ENCODE measurements around the gene SSR3. TPM values are rescaled to one million over a fixed set of nuclear protein-coding genes. Genes with fewer than 3 reads are reported as not detected.

Gene SSR3
- polyA plus RNA-seq, 2 donors = 53.7 to 73.2 TPM

DNA sequence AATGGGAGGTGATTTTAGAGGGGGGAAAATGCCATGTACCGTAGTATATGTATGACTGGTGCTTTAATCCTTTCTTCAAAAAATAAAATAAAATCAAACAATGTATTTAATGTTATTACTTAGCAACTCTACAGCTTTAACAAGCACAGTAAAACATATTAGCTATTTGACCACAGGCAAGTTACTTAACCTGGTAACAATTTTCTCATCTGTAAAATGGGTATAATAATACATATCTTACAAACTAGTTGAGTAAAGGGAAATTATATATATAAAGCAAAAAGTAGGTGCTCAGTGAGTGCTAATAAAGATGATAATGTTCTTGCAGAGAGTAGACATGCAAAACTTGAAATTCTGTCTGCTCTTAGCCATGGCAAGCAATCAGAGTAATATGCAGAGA lies 27.9 kb downstream of the SSR3 start:
- 99 to 100% methylated on average over 1 of the region's 1 CpG for WGBS, 2 donors
- Histone ChIP-seq H3K4me3 (ENCODE audit: low read depth in 1 of 2, low read length in 2 of 2) (no peak overlapping the region), H3K27ac (ENCODE audit: low read depth in 2 of 2, low read length in 1 of 2) (no peak overlapping the region), H3K27me3 (ENCODE audit: control insufficient read depth in 1 of 2, insufficient read depth in 2 of 2, low read length in 2 of 2) (no peaks in the 10 kb centered on the region), H3K9me3 (ENCODE audit: control insufficient read depth in 2 of 2, insufficient read depth in 1 of 2, low read depth in 1 of 2, low read length in 1 of 2) (no peaks in the 10 kb centered on the region), H3K36me3 (ENCODE audit: control insufficient read depth in 2 of 2, insufficient read depth in 2 of 2, low read length in 1 of 2) (no peaks in the 10 kb centered on the region), H3K4me1 (ENCODE audit: control insufficient read depth in 2 of 2, insufficient read depth in 2 of 2, low read length in 1 of 2) (no peaks in the 10 kb centered on the region)

DNA sequence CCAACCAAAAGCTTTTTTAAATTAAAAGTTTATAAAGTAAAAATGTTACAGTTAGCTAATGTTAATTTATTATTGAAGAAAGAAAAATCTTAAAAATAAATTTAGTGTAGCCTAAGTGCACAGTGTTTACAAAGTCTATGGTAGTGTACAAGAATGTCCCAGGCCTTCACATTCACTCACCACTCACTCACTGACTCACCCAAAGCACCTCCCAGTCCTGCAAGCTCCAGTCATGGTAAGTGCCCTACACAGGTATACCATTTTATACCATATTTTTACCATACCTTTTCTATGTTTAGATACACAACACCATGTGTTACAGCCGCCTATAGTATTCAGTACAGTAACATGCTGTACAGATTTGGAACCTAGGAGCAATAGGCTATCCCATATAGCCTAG lies 29.1 kb downstream of the SSR3 start:
- WGBS, 2 donors = 95 to 97% methylated on average over 1 of the region's 1 CpG
- Histone ChIP-seq H3K4me3 (ENCODE audit: low read depth in 1 of 2, low read length in 2 of 2) (no peak overlapping the region), H3K27ac (ENCODE audit: low read depth in 2 of 2, low read length in 1 of 2) (no peak overlapping the region), H3K4me1 (ENCODE audit: control insufficient read depth in 2 of 2, insufficient read depth in 2 of 2, low read length in 1 of 2) (no peaks in the 10 kb centered on the region), H3K9me3 (ENCODE audit: control insufficient read depth in 2 of 2, insufficient read depth in 1 of 2, low read depth in 1 of 2, low read length in 1 of 2) (no peaks in the 10 kb centered on the region), H3K27me3 (ENCODE audit: control insufficient read depth in 1 of 2, insufficient read depth in 2 of 2, low read length in 2 of 2) (no peaks in the 10 kb centered on the region), H3K36me3 (ENCODE audit: control insufficient read depth in 2 of 2, insufficient read depth in 2 of 2, low read length in 1 of 2) (no peaks in the 10 kb centered on the region)

DNA sequence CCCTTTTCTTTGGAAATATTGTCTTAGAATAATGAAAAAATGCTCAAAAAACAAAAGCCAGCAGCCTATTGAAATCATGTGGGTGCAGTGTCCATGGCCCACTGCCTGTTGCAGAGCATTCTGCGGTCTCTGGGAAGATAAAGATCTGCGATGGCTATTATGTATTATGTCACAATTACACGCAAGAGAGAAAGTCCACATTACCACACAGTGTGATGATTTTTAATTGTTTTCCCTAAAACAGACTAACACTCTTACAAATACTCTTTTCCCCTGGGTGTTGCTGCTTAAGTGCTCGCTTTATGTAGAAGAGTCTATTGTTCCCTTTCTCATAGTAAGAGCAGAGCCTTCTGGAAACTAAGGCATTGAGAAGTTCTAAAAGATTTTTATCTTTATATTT lies 32.2 kb downstream of the SSR3 start:
- Histone ChIP-seq H3K9me3 (ENCODE audit: control insufficient read depth in 2 of 2, insufficient read depth in 1 of 2, low read depth in 1 of 2, low read length in 1 of 2) (no peaks in the 10 kb centered on the region), H3K27ac (ENCODE audit: low read depth in 2 of 2, low read length in 1 of 2) (no peak overlapping the region), H3K27me3 (ENCODE audit: control insufficient read depth in 1 of 2, insufficient read depth in 2 of 2, low read length in 2 of 2) (no peaks in the 10 kb centered on the region), H3K4me1 (ENCODE audit: control insufficient read depth in 2 of 2, insufficient read depth in 2 of 2, low read length in 1 of 2) (no peaks in the 10 kb centered on the region), H3K36me3 (ENCODE audit: control insufficient read depth in 2 of 2, insufficient read depth in 2 of 2, low read length in 1 of 2) (no peaks in the 10 kb centered on the region), H3K4me3 (ENCODE audit: low read depth in 1 of 2, low read length in 2 of 2) (no peak overlapping the region)
- 87 to 89% methylated on average over 4 of the region's 4 CpGs for whole genome bisulfite sequencing, 2 donors

DNA sequence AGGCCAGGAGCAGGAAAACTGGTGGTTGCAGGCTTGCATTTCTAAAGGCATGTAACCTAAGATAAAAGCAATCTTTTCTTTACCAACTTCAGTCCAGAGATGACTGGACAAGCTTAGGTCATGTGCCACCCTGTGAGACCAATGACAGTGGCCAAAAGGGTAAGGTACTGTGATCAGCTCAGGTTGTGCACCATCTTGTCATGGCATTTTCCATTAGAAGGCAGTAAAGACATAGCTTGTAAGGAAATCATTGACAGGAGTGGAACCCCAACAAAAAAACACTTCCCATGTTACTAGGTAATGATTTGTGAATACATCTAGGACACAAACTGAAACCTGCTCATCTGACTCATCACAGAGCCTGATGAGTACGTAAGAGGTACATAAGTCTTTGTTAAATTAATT lies 35.2 kb downstream of the SSR3 start:
- Histone ChIP-seq H3K27ac (ENCODE audit: low read depth in 2 of 2, low read length in 1 of 2) (no peak overlapping the region), H3K9me3 (ENCODE audit: control insufficient read depth in 2 of 2, insufficient read depth in 1 of 2, low read depth in 1 of 2, low read length in 1 of 2) (no peaks in the 10 kb centered on the region)
- WGBS, 2 donors = 82% methylated on average over 1 of the region's 1 CpG

DNA sequence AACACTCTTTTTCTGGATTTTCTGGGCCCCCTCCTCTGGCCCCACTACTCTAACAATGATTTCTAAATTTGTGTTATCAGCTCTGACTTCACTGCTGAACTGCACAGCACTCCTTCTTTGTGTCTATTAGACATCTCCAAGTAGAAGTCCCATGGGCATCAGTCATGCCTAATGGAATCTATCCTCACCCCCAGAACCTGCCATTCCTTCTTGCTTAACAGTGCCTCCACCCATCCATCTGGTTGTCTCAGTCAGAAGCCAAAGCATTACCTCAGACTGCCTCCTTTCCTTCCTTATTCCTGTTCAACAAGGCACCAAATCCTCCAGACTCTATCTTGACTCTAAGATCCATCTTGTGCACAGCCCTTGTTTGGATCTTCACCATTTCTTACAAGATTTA lies 36.2 kb downstream of the SSR3 start:
- H3K36me3 ChIP-seq (ENCODE audit: control insufficient read depth in 2 of 2, insufficient read depth in 2 of 2, low read length in 1 of 2) = no peaks in the 10 kb centered on the region
- no peak overlapping the region for H3K27ac ChIP-seq (ENCODE audit: low read depth in 2 of 2, low read length in 1 of 2)
- no peaks in the 10 kb centered on the region for H3K4me1 ChIP-seq (ENCODE audit: control insufficient read depth in 2 of 2, insufficient read depth in 2 of 2, low read length in 1 of 2)
- no peaks in the 10 kb centered on the region for H3K9me3 ChIP-seq (ENCODE audit: control insufficient read depth in 2 of 2, insufficient read depth in 1 of 2, low read depth in 1 of 2, low read length in 1 of 2)
- H3K4me3 ChIP-seq (ENCODE audit: low read depth in 1 of 2, low read length in 2 of 2) = no peak overlapping the region
- H3K27me3 ChIP-seq (ENCODE audit: control insufficient read depth in 1 of 2, insufficient read depth in 2 of 2, low read length in 2 of 2) = no peaks in the 10 kb centered on the region

More for the DNA sequence above, 35.2 kb downstream of the SSR3 start:
- Histone ChIP-seq H3K4me1 (ENCODE audit: control insufficient read depth in 2 of 2, insufficient read depth in 2 of 2, low read length in 1 of 2) (no peaks in the 10 kb centered on the region), H3K36me3 (ENCODE audit: control insufficient read depth in 2 of 2, insufficient read depth in 2 of 2, low read length in 1 of 2) (no peaks in the 10 kb centered on the region), H3K4me3 (ENCODE audit: low read depth in 1 of 2, low read length in 2 of 2) (no peak overlapping the region), H3K27me3 (ENCODE audit: control insufficient read depth in 1 of 2, insufficient read depth in 2 of 2, low read length in 2 of 2) (no peaks in the 10 kb centered on the region)

DNA sequence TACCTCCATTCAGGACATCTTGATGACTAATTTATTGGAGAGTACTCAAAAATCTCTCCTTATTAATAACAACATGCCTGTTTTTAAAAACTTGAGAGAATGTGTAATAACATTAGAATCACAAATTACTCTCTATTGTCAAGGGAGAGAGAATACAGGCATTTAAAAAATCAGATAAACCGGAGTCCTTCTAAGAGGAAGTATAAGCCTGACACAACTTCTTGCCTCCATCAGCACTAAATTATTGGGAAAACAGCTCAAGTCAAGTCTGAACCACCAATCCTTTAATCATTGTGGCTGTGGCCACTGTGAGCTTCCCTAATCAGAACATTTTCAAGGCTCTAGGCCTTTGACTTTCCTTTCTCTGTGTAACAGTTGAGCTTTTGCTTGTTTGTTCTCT lies 38.0 kb downstream of the SSR3 start:
- H3K4me1 ChIP-seq (ENCODE audit: control insufficient read depth in 2 of 2, insufficient read depth in 2 of 2, low read length in 1 of 2) = no peaks in the 10 kb centered on the region
- H3K27me3 ChIP-seq (ENCODE audit: control insufficient read depth in 1 of 2, insufficient read depth in 2 of 2, low read length in 2 of 2) = no peaks in the 10 kb centered on the region
- WGBS, 2 donors = 60 to 71% methylated on average over 1 of the region's 1 CpG
- no peak overlapping the region for H3K4me3 ChIP-seq (ENCODE audit: low read depth in 1 of 2, low read length in 2 of 2)
- H3K9me3 ChIP-seq (ENCODE audit: control insufficient read depth in 2 of 2, insufficient read depth in 1 of 2, low read depth in 1 of 2, low read length in 1 of 2) = no peaks in the 10 kb centered on the region
- no peaks in the 10 kb centered on the region for H3K36me3 ChIP-seq (ENCODE audit: control insufficient read depth in 2 of 2, insufficient read depth in 2 of 2, low read length in 1 of 2)
- H3K27ac ChIP-seq (ENCODE audit: low read depth in 2 of 2, low read length in 1 of 2) = no peak overlapping the region

DNA sequence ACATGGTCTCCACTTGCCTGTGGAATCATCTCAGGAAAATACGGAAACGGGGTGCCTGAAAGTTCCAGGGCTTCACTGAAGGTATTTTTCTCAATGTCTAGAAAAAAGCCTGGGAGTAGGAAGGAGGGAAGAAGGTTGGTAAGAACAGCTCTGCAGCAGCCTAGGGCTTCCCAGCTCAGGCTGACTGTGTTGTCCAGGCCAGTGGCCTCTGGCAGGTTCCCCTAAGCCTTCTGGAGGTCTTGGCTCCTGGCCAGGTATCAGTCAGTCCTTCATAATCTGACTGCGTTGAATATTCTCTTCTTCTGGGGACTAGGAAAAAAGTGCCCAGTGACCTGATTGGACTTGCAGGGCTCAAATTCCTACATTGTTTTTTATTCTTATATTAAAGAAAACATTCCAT lies 38.6 kb downstream of the SSR3 start:
- 82% methylated on average over 3 of the region's 3 CpGs for WGBS, 2 donors
- Histone ChIP-seq H3K36me3 (ENCODE audit: control insufficient read depth in 2 of 2, insufficient read depth in 2 of 2, low read length in 1 of 2) (no peaks in the 10 kb centered on the region), H3K4me3 (ENCODE audit: low read depth in 1 of 2, low read length in 2 of 2) (no peak overlapping the region), H3K9me3 (ENCODE audit: control insufficient read depth in 2 of 2, insufficient read depth in 1 of 2, low read depth in 1 of 2, low read length in 1 of 2) (no peaks in the 10 kb centered on the region), H3K27ac (ENCODE audit: low read depth in 2 of 2, low read length in 1 of 2) (no peak overlapping the region), H3K4me1 (ENCODE audit: control insufficient read depth in 2 of 2, insufficient read depth in 2 of 2, low read length in 1 of 2) (no peaks in the 10 kb centered on the region), H3K27me3 (ENCODE audit: control insufficient read depth in 1 of 2, insufficient read depth in 2 of 2, low read length in 2 of 2) (no peaks in the 10 kb centered on the region)

DNA sequence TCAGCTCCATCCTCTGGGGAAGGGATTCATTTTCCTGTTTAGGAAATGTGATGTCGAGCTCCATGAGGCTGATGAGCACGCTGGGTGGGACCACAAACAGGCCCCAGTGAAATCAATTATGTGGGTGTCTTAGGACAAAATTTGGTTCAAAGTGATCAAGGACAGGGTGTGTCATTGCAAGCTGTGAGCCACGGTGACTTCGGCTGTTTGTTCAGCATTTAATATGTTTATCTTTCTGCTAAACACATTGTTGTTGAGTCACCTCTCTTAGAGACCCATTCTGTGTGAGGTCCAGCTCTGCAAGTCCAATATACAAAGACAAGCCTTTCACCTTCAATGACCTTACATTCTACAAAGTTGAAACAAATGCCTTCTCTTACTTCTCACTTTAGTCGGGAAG lies 41.3 kb downstream of the SSR3 start:
- no peaks in the 10 kb centered on the region for H3K9me3 ChIP-seq (ENCODE audit: control insufficient read depth in 2 of 2, insufficient read depth in 1 of 2, low read depth in 1 of 2, low read length in 1 of 2)
- no peak overlapping the region for H3K4me3 ChIP-seq (ENCODE audit: low read depth in 1 of 2, low read length in 2 of 2)
- no peaks in the 10 kb centered on the region for H3K4me1 ChIP-seq (ENCODE audit: control insufficient read depth in 2 of 2, insufficient read depth in 2 of 2, low read length in 1 of 2)
- H3K36me3 ChIP-seq (ENCODE audit: control insufficient read depth in 2 of 2, insufficient read depth in 2 of 2, low read length in 1 of 2) = no peaks in the 10 kb centered on the region
- WGBS, 2 donors = 57 to 59% methylated on average over 5 of the region's 5 CpGs
- no peaks in the 10 kb centered on the region for H3K27me3 ChIP-seq (ENCODE audit: control insufficient read depth in 1 of 2, insufficient read depth in 2 of 2, low read length in 2 of 2)
- no peak overlapping the region for H3K27ac ChIP-seq (ENCODE audit: low read depth in 2 of 2, low read length in 1 of 2)

DNA sequence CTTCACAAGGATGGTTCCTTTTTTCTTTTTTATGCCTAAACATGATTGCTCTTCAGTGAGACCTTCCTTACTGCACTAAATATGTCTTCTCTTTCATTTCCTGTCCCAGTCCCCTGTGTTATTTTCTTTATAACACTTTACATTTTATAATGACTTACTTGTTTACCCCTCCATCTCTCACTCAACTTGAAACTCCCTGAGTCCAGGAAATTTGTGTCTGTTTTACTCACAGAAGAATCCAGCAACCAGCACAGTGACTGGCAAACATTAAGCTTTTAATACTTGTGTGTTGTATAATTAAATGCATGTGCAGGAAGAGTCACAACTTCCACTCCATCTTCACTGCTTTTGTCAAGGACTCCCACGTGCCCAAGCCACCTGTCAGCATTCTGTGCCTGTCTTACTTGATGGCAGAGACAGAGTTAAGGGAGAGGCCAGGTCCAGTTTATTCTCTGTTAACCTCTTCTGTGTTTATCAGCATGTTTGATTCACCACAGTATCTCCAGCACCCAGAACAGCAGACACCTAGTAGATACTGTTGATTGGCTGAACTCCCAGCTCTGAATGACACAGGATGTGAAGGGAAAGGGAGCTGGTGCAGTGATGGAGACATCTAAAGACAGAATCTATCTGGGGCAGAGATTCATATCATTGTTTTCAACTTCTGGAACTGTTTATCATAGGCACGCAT lies 42.8 kb downstream of the SSR3 start:
- H3K27me3 ChIP-seq (ENCODE audit: control insufficient read depth in 1 of 2, insufficient read depth in 2 of 2, low read length in 2 of 2) = no peaks in the 10 kb centered on the region
- no peaks in the 10 kb centered on the region for H3K4me1 ChIP-seq (ENCODE audit: control insufficient read depth in 2 of 2, insufficient read depth in 2 of 2, low read length in 1 of 2)
- H3K4me3 ChIP-seq (ENCODE audit: low read depth in 1 of 2, low read length in 2 of 2) = no peak overlapping the region
- no peak overlapping the region for H3K27ac ChIP-seq (ENCODE audit: low read depth in 2 of 2, low read length in 1 of 2)
- H3K9me3 ChIP-seq (ENCODE audit: control insufficient read depth in 2 of 2, insufficient read depth in 1 of 2, low read depth in 1 of 2, low read length in 1 of 2) = no peaks in the 10 kb centered on the region
- WGBS, 2 donors = 61 to 66% methylated on average over 2 of the region's 2 CpGs
- no peaks in the 10 kb centered on the region for H3K36me3 ChIP-seq (ENCODE audit: control insufficient read depth in 2 of 2, insufficient read depth in 2 of 2, low read length in 1 of 2)
